ENCODE results near the gene ACER2.

DNA sequence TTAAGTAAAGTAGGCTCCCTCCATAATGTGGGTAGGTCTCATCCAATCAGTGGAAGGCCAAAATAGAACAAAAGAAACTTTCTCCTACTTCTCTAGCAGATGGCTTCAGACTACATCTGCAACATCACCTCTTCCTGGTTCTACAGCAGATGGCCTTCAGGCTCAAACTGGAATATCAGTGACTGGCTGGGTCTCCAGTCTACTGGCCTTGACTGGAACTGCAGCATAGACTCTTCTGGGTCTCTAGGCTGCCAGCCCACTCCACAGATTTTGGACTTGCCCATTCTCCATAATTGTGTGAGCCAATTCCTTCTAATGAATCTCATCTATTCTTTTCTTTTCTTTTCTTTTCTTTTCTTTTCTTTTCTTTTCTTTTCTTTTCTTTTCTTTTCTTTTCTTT lies 64.8 kb downstream of the ACER2 start:
- no peak for TF ChIP-seq POLR2A (IDR thresholded peaks at IDR 0.05)
- TF ChIP-seq, protein P1, sequence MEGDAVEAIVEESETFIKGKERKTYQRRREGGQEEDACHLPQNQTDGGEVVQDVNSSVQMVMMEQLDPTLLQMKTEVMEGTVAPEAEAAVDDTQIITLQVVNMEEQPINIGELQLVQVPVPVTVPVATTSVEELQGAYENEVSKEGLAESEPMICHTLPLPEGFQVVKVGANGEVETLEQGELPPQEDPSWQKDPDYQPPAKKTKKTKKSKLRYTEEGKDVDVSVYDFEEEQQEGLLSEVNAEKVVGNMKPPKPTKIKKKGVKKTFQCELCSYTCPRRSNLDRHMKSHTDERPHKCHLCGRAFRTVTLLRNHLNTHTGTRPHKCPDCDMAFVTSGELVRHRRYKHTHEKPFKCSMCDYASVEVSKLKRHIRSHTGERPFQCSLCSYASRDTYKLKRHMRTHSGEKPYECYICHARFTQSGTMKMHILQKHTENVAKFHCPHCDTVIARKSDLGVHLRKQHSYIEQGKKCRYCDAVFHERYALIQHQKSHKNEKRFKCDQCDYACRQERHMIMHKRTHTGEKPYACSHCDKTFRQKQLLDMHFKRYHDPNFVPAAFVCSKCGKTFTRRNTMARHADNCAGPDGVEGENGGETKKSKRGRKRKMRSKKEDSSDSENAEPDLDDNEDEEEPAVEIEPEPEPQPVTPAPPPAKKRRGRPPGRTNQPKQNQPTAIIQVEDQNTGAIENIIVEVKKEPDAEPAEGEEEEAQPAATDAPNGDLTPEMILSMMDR (IDR thresholded peaks at IDR 0.05), result no peak
